Measurements from ENCODE around the gene CASTOR1. TPM values are rescaled to one million over a fixed set of nuclear protein-coding genes. Genes with fewer than 3 reads are reported as not detected.

Gene CASTOR1
- total RNA-seq, 1 experiment from 2014 or later: 10.6 TPM

GRCh38 chr22:30309951-30310741 is 20.8 kb upstream of the CASTOR1 start:
- Histone ChIP-seq H3K9me2 (ENCODE audit: insufficient read depth) (no peaks in the 10 kb centered on the region), H3K27ac (peak overlapping the region; percentile 76), H3K4me3 (no peak overlapping the region), H3K27me3 (ENCODE audit: insufficient read depth, low read depth) (no peaks in the 10 kb centered on the region), H3K79me2 (ENCODE audit: low read depth) (peaks cover 84% of the 10 kb centered on the region), H3K36me3 (ENCODE audit: low read depth) (no peaks in the 10 kb centered on the region), H3K9me3 (ENCODE audit: insufficient read depth, low read depth) (no peaks in the 10 kb centered on the region), H4K20me1 (ENCODE audit: insufficient read depth) (peaks cover 13% of the 10 kb centered on the region; the same call in 1 of the 2 replicates), H2AFZ (no peak overlapping the region), H3F3A (ENCODE audit: insufficient read depth, low read depth) (peaks cover 78% of the 10 kb centered on the region), H3K4me1 (replicated peaks; ENCODE audit: insufficient read depth) (peaks cover 97% of the 10 kb centered on the region), H3K4me2 (peak overlapping the region; percentile 77)
- DNase-seq: peak in 1 of 2 experiments; percentile 80
- intact Hi-C loops (cut with micrococcal nuclease; ENCODE audit: unreplicated experiment): no loop called here
- TF ChIP-seq CTCF (conservative IDR thresholded peaks at IDR 0.05): no peak
- no peak for TF ChIP-seq EZH2 (IDR thresholded peaks at IDR 0.05; ENCODE audit: low read depth)
- BruUV-seq (replicated peaks): no TSS peak
- POLR2A ChIA-PET (ENCODE audit: unreplicated experiment): no interaction called here
- CTCF ChIA-PET: interaction anchor here (0.6 kb wide), 1 partner anchor 77 kb away, joined by 5 read pairs; the partner anchor contains the start of gene RNF215

- H3K79me2 ChIP-seq (ENCODE audit: low read depth): peaks cover 75% of the 10 kb centered on the region
- no peaks in the 10 kb centered on the region for H3K27me3 ChIP-seq (ENCODE audit: insufficient read depth, low read depth)
- TF ChIP-seq CTCF (conservative IDR thresholded peaks at IDR 0.05) (no peak), EZH2 (IDR thresholded peaks at IDR 0.05; ENCODE audit: low read depth) (no peak)
- no TSS peak for BruUV-seq (replicated peaks)
- H3K9me3 ChIP-seq (ENCODE audit: insufficient read depth, low read depth): no peaks in the 10 kb centered on the region
- peaks cover 13% of the 10 kb centered on the region; the same call in 1 of the 2 replicates for H4K20me1 ChIP-seq (ENCODE audit: insufficient read depth)
- H3K36me3 ChIP-seq (ENCODE audit: low read depth): peaks cover 2% of the 10 kb centered on the region; the same call in 1 of the 2 replicates
- peaks cover 97% of the 10 kb centered on the region for H3K4me1 ChIP-seq (replicated peaks; ENCODE audit: insufficient read depth)
- ChIA-PET CTCF (no interaction called here), POLR2A (ENCODE audit: unreplicated experiment) (no interaction called here)
- DNase-seq: no peak
- H3K4me2 ChIP-seq: no peak overlapping the region
- no peak overlapping the region for H3K27ac ChIP-seq
- no peak overlapping the region for H3K4me3 ChIP-seq
- H3F3A ChIP-seq (ENCODE audit: insufficient read depth, low read depth): peaks cover 79% of the 10 kb centered on the region
- H2AFZ ChIP-seq: no peak overlapping the region
- intact Hi-C loops (cut with micrococcal nuclease; ENCODE audit: unreplicated experiment): no loop called here
- H3K9me2 ChIP-seq (ENCODE audit: insufficient read depth): no peaks in the 10 kb centered on the region
These were observed 19.4 kb upstream of the CASTOR1 start for GRCh38 chr22:30308518-30309230.

- Histone ChIP-seq H3K79me2 (ENCODE audit: low read depth) (peaks cover 78% of the 10 kb centered on the region), H3K4me2 (no peak overlapping the region), H3K9me2 (ENCODE audit: insufficient read depth) (no peaks in the 10 kb centered on the region), H3K36me3 (ENCODE audit: low read depth) (peaks cover 8% of the 10 kb centered on the region; the same call in 1 of the 2 replicates), H3K9me3 (ENCODE audit: insufficient read depth, low read depth) (no peaks in the 10 kb centered on the region), H3K4me3 (no peak overlapping the region), H3K4me1 (replicated peaks; ENCODE audit: insufficient read depth) (peaks cover 97% of the 10 kb centered on the region), H4K20me1 (ENCODE audit: insufficient read depth) (peaks cover 13% of the 10 kb centered on the region; the same call in 1 of the 2 replicates), H3K27ac (no peak overlapping the region), H2AFZ (no peak overlapping the region), H3F3A (ENCODE audit: insufficient read depth, low read depth) (peaks cover 81% of the 10 kb centered on the region), H3K27me3 (ENCODE audit: insufficient read depth, low read depth) (no peaks in the 10 kb centered on the region)
- no peak for TF ChIP-seq EZH2 (IDR thresholded peaks at IDR 0.05; ENCODE audit: low read depth)
- no TSS peak for BruUV-seq (replicated peaks)
- ChIA-PET POLR2A (ENCODE audit: unreplicated experiment) (no interaction called here), CTCF (no interaction called here)
- no peak for DNase-seq
- intact Hi-C loops (cut with micrococcal nuclease; ENCODE audit: unreplicated experiment): no loop called here
These were observed 18.8 kb upstream of the CASTOR1 start for GRCh38 chr22:30308093-30308492.

Data from PC-9 (cell line).